ENCODE measurements around the gene HS6ST1. TPM values are rescaled to one million over a fixed set of nuclear protein-coding genes. Genes with fewer than 3 reads are reported as not detected.

HS6ST1 gene
- total RNA-seq, 1 experiment from 2014 or later = 22.0 TPM

DNA sequence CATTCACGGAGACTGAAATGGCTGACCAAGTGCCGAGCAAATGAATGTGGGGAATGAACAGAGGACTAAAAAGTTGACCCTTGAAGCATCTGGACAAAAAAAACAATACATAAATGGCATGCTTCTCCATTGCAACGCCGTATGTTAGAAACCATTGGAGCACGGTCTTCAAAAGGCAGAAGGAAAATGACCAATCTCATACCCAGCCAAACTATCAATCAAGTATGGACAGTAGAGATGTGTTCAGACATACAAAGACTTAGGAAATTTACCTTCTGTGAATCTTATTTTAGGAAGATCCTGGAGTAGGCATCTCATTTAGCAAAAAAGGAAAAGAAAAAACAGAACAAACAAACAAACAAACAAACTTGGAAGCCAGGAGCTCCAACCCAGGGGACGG lies 44.5 kb downstream of the HS6ST1 start:
- TF ChIP-seq TCF7L2 (IDR thresholded peaks at IDR 0.05; ENCODE audit: low read depth, low read length) (no peak), SIN3A (IDR thresholded peaks at IDR 0.05; ENCODE audit: borderline replicate concordance, insufficient read depth, low read depth, low read length) (no peak), POLR2AphosphoS5 (IDR thresholded peaks at IDR 0.05; ENCODE audit: low read depth, low read length) (no peak)
- TF ChIP-seq, protein P1, sequence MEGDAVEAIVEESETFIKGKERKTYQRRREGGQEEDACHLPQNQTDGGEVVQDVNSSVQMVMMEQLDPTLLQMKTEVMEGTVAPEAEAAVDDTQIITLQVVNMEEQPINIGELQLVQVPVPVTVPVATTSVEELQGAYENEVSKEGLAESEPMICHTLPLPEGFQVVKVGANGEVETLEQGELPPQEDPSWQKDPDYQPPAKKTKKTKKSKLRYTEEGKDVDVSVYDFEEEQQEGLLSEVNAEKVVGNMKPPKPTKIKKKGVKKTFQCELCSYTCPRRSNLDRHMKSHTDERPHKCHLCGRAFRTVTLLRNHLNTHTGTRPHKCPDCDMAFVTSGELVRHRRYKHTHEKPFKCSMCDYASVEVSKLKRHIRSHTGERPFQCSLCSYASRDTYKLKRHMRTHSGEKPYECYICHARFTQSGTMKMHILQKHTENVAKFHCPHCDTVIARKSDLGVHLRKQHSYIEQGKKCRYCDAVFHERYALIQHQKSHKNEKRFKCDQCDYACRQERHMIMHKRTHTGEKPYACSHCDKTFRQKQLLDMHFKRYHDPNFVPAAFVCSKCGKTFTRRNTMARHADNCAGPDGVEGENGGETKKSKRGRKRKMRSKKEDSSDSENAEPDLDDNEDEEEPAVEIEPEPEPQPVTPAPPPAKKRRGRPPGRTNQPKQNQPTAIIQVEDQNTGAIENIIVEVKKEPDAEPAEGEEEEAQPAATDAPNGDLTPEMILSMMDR (IDR thresholded peaks at IDR 0.05) = no peak
- TF ChIP-seq, protein P2, sequence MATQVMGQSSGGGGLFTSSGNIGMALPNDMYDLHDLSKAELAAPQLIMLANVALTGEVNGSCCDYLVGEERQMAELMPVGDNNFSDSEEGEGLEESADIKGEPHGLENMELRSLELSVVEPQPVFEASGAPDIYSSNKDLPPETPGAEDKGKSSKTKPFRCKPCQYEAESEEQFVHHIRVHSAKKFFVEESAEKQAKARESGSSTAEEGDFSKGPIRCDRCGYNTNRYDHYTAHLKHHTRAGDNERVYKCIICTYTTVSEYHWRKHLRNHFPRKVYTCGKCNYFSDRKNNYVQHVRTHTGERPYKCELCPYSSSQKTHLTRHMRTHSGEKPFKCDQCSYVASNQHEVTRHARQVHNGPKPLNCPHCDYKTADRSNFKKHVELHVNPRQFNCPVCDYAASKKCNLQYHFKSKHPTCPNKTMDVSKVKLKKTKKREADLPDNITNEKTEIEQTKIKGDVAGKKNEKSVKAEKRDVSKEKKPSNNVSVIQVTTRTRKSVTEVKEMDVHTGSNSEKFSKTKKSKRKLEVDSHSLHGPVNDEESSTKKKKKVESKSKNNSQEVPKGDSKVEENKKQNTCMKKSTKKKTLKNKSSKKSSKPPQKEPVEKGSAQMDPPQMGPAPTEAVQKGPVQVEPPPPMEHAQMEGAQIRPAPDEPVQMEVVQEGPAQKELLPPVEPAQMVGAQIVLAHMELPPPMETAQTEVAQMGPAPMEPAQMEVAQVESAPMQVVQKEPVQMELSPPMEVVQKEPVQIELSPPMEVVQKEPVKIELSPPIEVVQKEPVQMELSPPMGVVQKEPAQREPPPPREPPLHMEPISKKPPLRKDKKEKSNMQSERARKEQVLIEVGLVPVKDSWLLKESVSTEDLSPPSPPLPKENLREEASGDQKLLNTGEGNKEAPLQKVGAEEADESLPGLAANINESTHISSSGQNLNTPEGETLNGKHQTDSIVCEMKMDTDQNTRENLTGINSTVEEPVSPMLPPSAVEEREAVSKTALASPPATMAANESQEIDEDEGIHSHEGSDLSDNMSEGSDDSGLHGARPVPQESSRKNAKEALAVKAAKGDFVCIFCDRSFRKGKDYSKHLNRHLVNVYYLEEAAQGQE (IDR thresholded peaks at IDR 0.05; ENCODE audit: insufficient read depth in 1 of 2, low read depth in 2 of 2, low read length in 1 of 2) = no peak
- BruUV-seq (replicated peaks) = no TSS peak

DNA sequence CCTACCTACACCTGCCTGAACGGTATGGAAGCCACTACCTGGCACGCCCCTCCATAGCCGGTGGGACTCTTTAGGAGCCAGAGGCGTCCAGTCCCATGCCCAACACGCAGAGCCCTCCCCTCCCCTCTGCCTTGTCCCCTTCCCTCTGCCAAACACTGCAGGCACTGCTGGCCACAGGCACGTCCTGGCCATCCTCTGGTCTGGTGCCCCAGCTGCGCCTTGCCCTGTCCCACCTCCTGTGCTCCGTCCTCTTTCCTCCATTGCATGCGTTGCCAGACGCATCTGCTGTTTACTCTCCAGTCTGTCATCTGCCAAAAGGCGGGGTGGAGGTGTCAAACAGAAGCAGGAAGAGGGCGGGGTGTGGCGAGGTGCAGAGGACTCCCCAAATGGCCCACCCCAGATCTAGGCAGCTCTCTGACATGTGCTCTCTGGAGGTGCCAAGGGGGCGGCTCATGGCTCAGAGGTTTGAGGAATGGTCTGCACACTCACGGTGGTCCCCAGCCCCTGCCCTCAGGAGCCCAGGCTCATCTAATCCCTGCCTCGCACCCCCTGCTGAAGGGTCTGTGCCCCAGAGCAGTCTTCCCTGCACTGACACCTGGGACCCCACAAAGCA lies 45.1 kb downstream of the HS6ST1 start:
- POLR2A ChIA-PET = no interaction called here
- Histone ChIP-seq H3K9me3 (ENCODE audit: control insufficient read depth, insufficient read depth, low read depth, low read length) (no peaks in the 10 kb centered on the region), H3K4me1 (ENCODE audit: control insufficient read depth, insufficient read depth, low read length) (no peaks in the 10 kb centered on the region), H3K4me3 (ENCODE audit: low read depth in 2 of 2, low read length in 2 of 2) (no peak overlapping the region), H3K27me3 (ENCODE audit: control insufficient read depth, insufficient read depth, low read length) (no peaks in the 10 kb centered on the region), H3K36me3 (ENCODE audit: control insufficient read depth, insufficient read depth, low read length) (no peaks in the 10 kb centered on the region), H3K27ac (ENCODE audit: low read length) (no peak overlapping the region)
- DNase-seq (ENCODE audit: low read depth, low spot score) = no peak
- no peak for TF ChIP-seq TCF7L2 (IDR thresholded peaks at IDR 0.05; ENCODE audit: low read depth, low read length)
- TF ChIP-seq, protein P1 (IDR thresholded peaks at IDR 0.05) = no peak
- TF ChIP-seq, protein P2 (IDR thresholded peaks at IDR 0.05; ENCODE audit: insufficient read depth in 1 of 2, low read depth in 2 of 2, low read length in 1 of 2) = no peak
- TF ChIP-seq POLR2AphosphoS5 (IDR thresholded peaks at IDR 0.05; ENCODE audit: low read depth, low read length) = no peak
- TF ChIP-seq SIN3A (IDR thresholded peaks at IDR 0.05; ENCODE audit: borderline replicate concordance, insufficient read depth, low read depth, low read length) = no peak
- no peak for ATAC-seq
- BruUV-seq (replicated peaks) = no TSS peak
- intact Hi-C loops (cut with micrococcal nuclease; ENCODE audit: unreplicated experiment) = no loop called here
- in situ Hi-C loops (cut with HindIII; ENCODE audit: low pct_unique_long_range_greater_than_20kb, low sequenced_read_pairs) = no loop called here
- CTCF ChIA-PET = no interaction called here

More for the DNA sequence above, 44.5 kb downstream of the HS6ST1 start:
- no peaks in the 10 kb centered on the region for H3K36me3 ChIP-seq (ENCODE audit: control insufficient read depth, insufficient read depth, low read length)
- DNase-seq (ENCODE audit: low read depth, low spot score) (no peak), ATAC-seq (no peak)
- POLR2A ChIA-PET = no interaction called here
- no peaks in the 10 kb centered on the region for H3K4me1 ChIP-seq (ENCODE audit: control insufficient read depth, insufficient read depth, low read length)
- H3K27me3 ChIP-seq (ENCODE audit: control insufficient read depth, insufficient read depth, low read length) = no peaks in the 10 kb centered on the region
- H3K9me3 ChIP-seq (ENCODE audit: control insufficient read depth, insufficient read depth, low read depth, low read length) = no peaks in the 10 kb centered on the region
- in situ Hi-C loops (cut with HindIII; ENCODE audit: low pct_unique_long_range_greater_than_20kb, low sequenced_read_pairs) = no loop called here
- CTCF ChIA-PET = no interaction called here
- no peak overlapping the region for H3K4me3 ChIP-seq (ENCODE audit: low read depth in 2 of 2, low read length in 2 of 2)
- no peak overlapping the region for H3K27ac ChIP-seq (ENCODE audit: low read length)
- intact Hi-C loops (cut with micrococcal nuclease; ENCODE audit: unreplicated experiment) = no loop called here

Data from Panc1 (cell line).